Neural progenitor cell (in vitro differentiated cells): ENCODE measurements around the gene BTBD16.

ENCODE experiments used
- CTCF ChIP-seq: fragments of 200-600 bp; sonication (generic); IDR thresholded peaks from 2 replicates; pipeline ENCODE4 v1.5.1; 2017; ENCODE audit warnings: antibody characterized with exemption, mild to moderate bottlenecking
- EZH2phosphoT487 ChIP-seq: fragments of 200-600 bp; sonication (generic); IDR thresholded peaks from 2 replicates; pipeline ENCODE4 v1.6.1; 2017; ENCODE audit warnings: antibody characterized with exemption

- TF ChIP-seq EZH2phosphoT487: no peak
- TF ChIP-seq CTCF: no peak
Observed at GRCh38 chr10:122333037-122333436, 61.9 kb downstream of the BTBD16 start.
